HepG2 (cell line): ENCODE measurements around the gene MKRN1. TPM values are rescaled to one million over a fixed set of nuclear protein-coding genes. Genes with fewer than 3 reads are reported as not detected.

Experiments used
- HOXA7 ChIP-seq: sonication (generic); formaldehyde crosslinking; IDR thresholded peaks from 2 replicates; pipeline ENCODE4 v1.8.1; 2022; ENCODE audit warnings: mild to moderate bottlenecking, missing genetic modification reagents, moderate library complexity
- PLSCR1 ChIP-seq: sonication (generic); formaldehyde crosslinking; IDR thresholded peaks from 2 replicates; pipeline ENCODE4 v1.5.0; 2020; ENCODE audit warnings: missing genetic modification reagents, mild to moderate bottlenecking, borderline replicate concordance
- SMARCC2 ChIP-seq: fragments of 450-650 bp; IDR thresholded peaks from 2 replicates; pipeline ENCODE4 v1.6.1; 2017; ENCODE audit warnings: antibody characterized with exemption, mild to moderate bottlenecking
- TCF12 ChIP-seq, 2 experiments: fragments of 450-650 bp in 1 of 2; sonication (generic) in 1 of 2; formaldehyde crosslinking in 1 of 2; IDR thresholded peaks; 2 replicates each; pipeline versions ENCODE4 v1.6.1 to v1.8.0; 2017 to 2022; ENCODE audit warnings: antibody characterized with exemption in 1 of 2, mild to moderate bottlenecking in 1 of 2, missing genetic modification reagents in 1 of 2, moderate library complexity in 1 of 2
- ZHX2 ChIP-seq, 2 experiments: sonication (generic) in 1 of 2; formaldehyde crosslinking in 1 of 2; IDR thresholded peaks; 2 replicates each; pipeline versions ENCODE4 v1.6.1 to v1.9.0; 2014 to 2022; ENCODE audit warnings: antibody characterized with exemption in 1 of 2, borderline replicate concordance in 1 of 2, inconsistent platforms in 1 of 2, low read depth in 1 of 2, missing genetic modification reagents in 1 of 2
- ZNF407 ChIP-seq: sonication (generic); formaldehyde crosslinking; IDR thresholded peaks from one replicate; pipeline ENCODE4 v1.5.1; 2020; ENCODE audit warnings: mild to moderate bottlenecking, missing genetic modification reagents; ENCODE audit errors: not compliant biosample characterization
- polyA plus RNA-seq, 8 experiments: library from polyadenylated mRNA; depleted of rRNA in 3 of 8; stranded (reverse) in 7 of 8; unstranded in 1 of 8; fragments of >200 nt; fragmentation: Illumina TruSeq in 4 of 8; extraction: Trizol in 4 of 8; gene quantifications; 2 replicates each; pipeline versions ENCODE4 v1.2.1 to v1.2.3, GENCODE V29; 2011 to 2016; ENCODE audit warnings: low read depth in 4 of 8, missing spikeins in 1 of 8, mixed read lengths in 1 of 8; ENCODE audit not compliant: insufficient read depth in 1 of 8
- total RNA-seq, 5 experiments: library from RNA; depleted of rRNA; stranded (reverse); fragments of >200 nt; fragmentation: Illumina TruSeq; extraction: Trizol; gene quantifications; 2 replicates each; pipeline ENCODE4 v1.2.3, GENCODE V29; 2016; ENCODE audit warnings: low read depth in 1 of 5

MKRN1 gene
- total and polyA plus RNA-seq, 2 of the 13 experiments (the other 11 are each of a cell fraction or from before 2014, with no cell fraction given): 28.5 to 32.8 TPM

GRCh38 chr7:140479062-140479738 lies at the start of gene MKRN1 (continued):
- no peak for TF ChIP-seq ZNF407 (CRISPR knock-in tag)
- TF ChIP-seq HOXA7: no peak
- TF ChIP-seq TCF12 (IDR thresholded peaks at IDR 0.05): no peak
- TF ChIP-seq TCF12 (CRISPR knock-in tag; IDR thresholded peaks at IDR 0.05): no peak
- TF ChIP-seq ZHX2 (IDR thresholded peaks at IDR 0.05; ENCODE audit: low read depth): no peak; the same call in 1 of the 2 replicates
- TF ChIP-seq ZHX2 (CRISPR knock-in tag; IDR thresholded peaks at IDR 0.05; ENCODE audit: borderline replicate concordance): no peak
- no peak for TF ChIP-seq SMARCC2
- no peak for TF ChIP-seq PLSCR1
